ENCODE results near the gene TTLL7. TPM values are rescaled to one million over a fixed set of nuclear protein-coding genes. Genes with fewer than 3 reads are reported as not detected.

The TTLL7 gene
- total and polyA plus RNA-seq, 2 experiments from 2014 or later, result 4.1 to 6.7 TPM

GRCh38 chr1:83836543-83836942 lies 162.4 kb downstream of the TTLL7 start:
- Histone ChIP-seq H3K36me3 (ENCODE audit: insufficient read depth) (no peaks in the 10 kb centered on the region), H3K79me2 (replicated peaks; ENCODE audit: insufficient read depth) (no peaks in the 10 kb centered on the region), H3K27ac (ENCODE audit: low read depth) (no peak overlapping the region), H3K9me2 (ENCODE audit: insufficient read depth) (no peaks in the 10 kb centered on the region; the same call in 1 of the 2 replicates), H4K20me1 (replicated peaks; ENCODE audit: insufficient read depth) (no peaks in the 10 kb centered on the region), H3K4me1 (ENCODE audit: insufficient read depth) (no peaks in the 10 kb centered on the region), H2AFZ (no peak overlapping the region), H3K4me3 (no peak overlapping the region), H3F3A (replicated peaks; ENCODE audit: low read depth) (no peaks in the 10 kb centered on the region), H3K4me2 (no peak overlapping the region), H3K27me3 (ENCODE audit: insufficient read depth) (no peaks in the 10 kb centered on the region)
- no peak for ATAC-seq
- Mint-ChIP-seq H3K36me3 (ENCODE audit: low read depth) (no peaks in the 10 kb centered on the region), H3K27ac (no peak overlapping the region), H3K9me3 (no peaks in the 10 kb centered on the region), H3K27me3 (ENCODE audit: insufficient read depth, low read depth, poor library complexity) (no peaks in the 10 kb centered on the region), H3K4me1 (peaks cover 5% of the 10 kb centered on the region; the same call in 2 of the 3 replicates), H3K4me3 (no peak overlapping the region)
- TF ChIP-seq REST (IDR thresholded peaks at IDR 0.05; ENCODE audit: unreplicated experiment) (no peak), ZNF462 (CRISPR knock-in tag; IDR thresholded peaks at IDR 0.05) (no peak), CREB1 (CRISPR knock-in tag; IDR thresholded peaks at IDR 0.05; ENCODE audit: low read depth) (no peak), NANOG (IDR thresholded peaks at IDR 0.05; ENCODE audit: borderline replicate concordance) (no peak), POLR2AphosphoS5 (IDR thresholded peaks at IDR 0.05; ENCODE audit: low read depth) (no peak), JUNB (IDR thresholded peaks at IDR 0.05; ENCODE audit: unreplicated experiment) (no peak), STAT1 (IDR thresholded peaks at IDR 0.05; ENCODE audit: unreplicated experiment) (no peak), EZH2phosphoT487 (IDR thresholded peaks at IDR 0.05; ENCODE audit: unreplicated experiment) (no peak), EZH2 (IDR thresholded peaks at IDR 0.05; ENCODE audit: low read depth, unreplicated experiment) (no peak), ETS1 (IDR thresholded peaks at IDR 0.05) (no peak), ZNF114 (CRISPR knock-in tag; IDR thresholded peaks at IDR 0.05) (no peak), CTCF (conservative IDR thresholded peaks at IDR 0.05; ENCODE audit: low read depth in 2 of 2) (no peak), ZNF331 (CRISPR knock-in tag; IDR thresholded peaks at IDR 0.05; ENCODE audit: low read depth) (no peak)
- no peak for DNase-seq (ENCODE audit: low spot score)

All from GM23338 (cell line).